Measurements from ENCODE around the gene SKIC2. TPM values are rescaled to one million over a fixed set of nuclear protein-coding genes. Genes with fewer than 3 reads are reported as not detected.

The SKIC2 gene
- total RNA-seq, 1 experiment from 2014 or later = 81.8 TPM

- TF ChIP-seq ARID4B (CRISPR knock-in tag; IDR thresholded peaks at IDR 0.05; ENCODE audit: borderline replicate concordance) (no peak), ZNF425 (CRISPR knock-in tag; conservative IDR thresholded peaks at IDR 0.05) (no peak), ZNF138 (CRISPR knock-in tag; conservative IDR thresholded peaks at IDR 0.05) (no peak), E2F4 (CRISPR knock-in tag; IDR thresholded peaks at IDR 0.05; ENCODE audit: borderline replicate concordance, low read depth) (0 out of 2 replicates have a peak, but pooled peaks have one; percentile 31), GTF2I (CRISPR knock-in tag; conservative IDR thresholded peaks at IDR 0.05) (no peak), MXD4 (CRISPR knock-in tag; IDR thresholded peaks at IDR 0.05; ENCODE audit: borderline replicate concordance) (no peak)
Observed at GRCh38 chr6:31958412-31958740, 599 bp upstream of the SKIC2 start (continued).

GRCh38 chr6:31961616-31962015 lies 2.6 kb downstream of the SKIC2 start:
- ATAC-seq = no peak
- DNase-seq (ENCODE audit: low spot score) = no peak
- POLR2A ChIA-PET = no interaction called here
- Mint-ChIP-seq H3K4me1 (peaks cover 14% of the 10 kb centered on the region), H3K27me3 (ENCODE audit: low read depth) (no peaks in the 10 kb centered on the region), H3K36me3 (peaks cover 55% of the 10 kb centered on the region), H3K27ac (no peak overlapping the region), H3K9me3 (no peaks in the 10 kb centered on the region), H3K4me3 (no peak overlapping the region; the same call in 1 of the 2 replicates)
- CTCF ChIA-PET = no interaction called here
- TF ChIP-seq GTF2I (CRISPR knock-in tag; conservative IDR thresholded peaks at IDR 0.05) (no peak), MLX (CRISPR knock-in tag; IDR thresholded peaks at IDR 0.05) (no peak), ZNF416 (CRISPR knock-in tag; IDR thresholded peaks at IDR 0.05) (no peak), TP53 (CRISPR knock-in tag; IDR thresholded peaks at IDR 0.05) (no peak), PREB (CRISPR knock-in tag; IDR thresholded peaks at IDR 0.05; ENCODE audit: borderline replicate concordance) (no peak), NR3C1 (CRISPR knock-in tag; conservative IDR thresholded peaks at IDR 0.05; ENCODE audit: low read depth) (no peak), ZNF263 (CRISPR knock-in tag; IDR thresholded peaks at IDR 0.05; ENCODE audit: low read depth) (no peak), CBFB (CRISPR knock-in tag; IDR thresholded peaks at IDR 0.05; ENCODE audit: low read depth) (no peak), ELF4 (CRISPR knock-in tag; IDR thresholded peaks at IDR 0.05; ENCODE audit: low read depth) (no peak), ZNF121 (CRISPR knock-in tag; IDR thresholded peaks at IDR 0.05) (no peak), MXD4 (CRISPR knock-in tag; IDR thresholded peaks at IDR 0.05; ENCODE audit: borderline replicate concordance) (no peak), PRRX2 (CRISPR knock-in tag; IDR thresholded peaks at IDR 0.05) (no peak), IRF1 (CRISPR knock-in tag; IDR thresholded peaks at IDR 0.05) (no peak), NFYB (CRISPR knock-in tag; conservative IDR thresholded peaks at IDR 0.05; ENCODE audit: low read depth) (no peak), GABPB1 (CRISPR knock-in tag; IDR thresholded peaks at IDR 0.05) (no peak), AR (CRISPR knock-in tag; IDR thresholded peaks at IDR 0.05) (no peak), FOXP1 (CRISPR knock-in tag; IDR thresholded peaks at IDR 0.05; ENCODE audit: borderline replicate concordance) (no peak), ZNF219 (CRISPR knock-in tag; IDR thresholded peaks at IDR 0.05; ENCODE audit: borderline replicate concordance) (no peak), ATF3 (CRISPR knock-in tag; conservative IDR thresholded peaks at IDR 0.05) (no peak)
